ENCODE measurements around the gene PGBD4.

PGBD4 gene

GRCh38 chr15:34065941-34066340 lies 35.9 kb upstream of the PGBD4 start:
- Histone ChIP-seq H2AFZ (ENCODE audit: low read depth, low read length) (no peak overlapping the region), H3K4me2 (ENCODE audit: low read length) (no peak overlapping the region)

DNA sequence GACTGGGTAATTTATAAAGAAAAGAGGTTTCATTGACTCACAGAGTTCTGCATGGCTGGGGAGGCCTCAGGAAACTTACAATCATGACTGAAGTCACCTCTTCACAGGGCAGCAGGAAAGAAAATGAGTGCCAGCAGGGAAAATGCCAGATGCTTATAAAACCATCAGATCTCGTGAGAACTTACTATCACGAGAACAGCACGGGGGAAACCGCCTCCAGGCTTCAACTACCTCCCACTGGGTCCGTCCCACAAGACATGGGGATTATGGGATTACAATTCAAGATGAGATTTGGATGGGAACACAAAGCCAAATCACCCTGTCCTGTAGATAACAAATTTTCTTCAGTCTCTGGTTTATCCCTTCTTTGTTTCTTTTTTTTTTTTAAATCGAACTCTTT lies 31.9 kb upstream of the PGBD4 start:
- no peak overlapping the region for H3K4me2 ChIP-seq (ENCODE audit: low read length)
- no peaks in the 10 kb centered on the region for H4K20me1 ChIP-seq (ENCODE audit: insufficient read depth, low read length)
- no peak overlapping the region for H3K27ac ChIP-seq (ENCODE audit: low read length)
- H3K4me3 ChIP-seq (ENCODE audit: low read length): no peak overlapping the region
- H3K36me3 ChIP-seq (replicated peaks; ENCODE audit: low read depth, low read length): no peaks in the 10 kb centered on the region
- no peak overlapping the region for H3K9ac ChIP-seq (ENCODE audit: low read length)
- H3K79me2 ChIP-seq (ENCODE audit: low read length): no peaks in the 10 kb centered on the region
- TF ChIP-seq CTCF (IDR thresholded peaks at IDR 0.05; ENCODE audit: low read depth, low read length) (no peak), EZH2phosphoT487 (IDR thresholded peaks at IDR 0.05; ENCODE audit: low read depth) (no peak)
- H3K9me3 ChIP-seq (ENCODE audit: insufficient read depth, low read length): no peaks in the 10 kb centered on the region
- H3K4me1 ChIP-seq (ENCODE audit: low read length): no peaks in the 10 kb centered on the region
- no peaks in the 10 kb centered on the region for H3K27me3 ChIP-seq (ENCODE audit: low read depth, low read length)
- no peak overlapping the region for H2AFZ ChIP-seq (ENCODE audit: low read depth, low read length)

More at GRCh38 chr15:34065941-34066340, 35.9 kb upstream of the PGBD4 start:
- H3K4me1 ChIP-seq (ENCODE audit: low read length): no peaks in the 10 kb centered on the region
- H3K27me3 ChIP-seq (ENCODE audit: low read depth, low read length): no peaks in the 10 kb centered on the region
- no peak overlapping the region for H3K27ac ChIP-seq (ENCODE audit: low read length)
- no peaks in the 10 kb centered on the region for H3K36me3 ChIP-seq (replicated peaks; ENCODE audit: low read depth, low read length)
- H3K9ac ChIP-seq (ENCODE audit: low read length): no peak overlapping the region
- TF ChIP-seq CTCF (IDR thresholded peaks at IDR 0.05; ENCODE audit: low read depth, low read length): no peak
- no peak for TF ChIP-seq EZH2phosphoT487 (IDR thresholded peaks at IDR 0.05; ENCODE audit: low read depth)
- H4K20me1 ChIP-seq (ENCODE audit: insufficient read depth, low read length): no peaks in the 10 kb centered on the region
- no peaks in the 10 kb centered on the region for H3K79me2 ChIP-seq (ENCODE audit: low read length)
- no peak overlapping the region for H3K4me3 ChIP-seq (ENCODE audit: low read length)
- H3K9me3 ChIP-seq (ENCODE audit: insufficient read depth, low read length): no peaks in the 10 kb centered on the region

GRCh38 chr15:34076785-34077184 lies 25.1 kb upstream of the PGBD4 start:
- TF ChIP-seq CTCF (IDR thresholded peaks at IDR 0.05; ENCODE audit: low read depth, low read length) (no peak), EZH2phosphoT487 (IDR thresholded peaks at IDR 0.05; ENCODE audit: low read depth) (no peak)
- no peak overlapping the region for H3K27ac ChIP-seq (ENCODE audit: low read length)
- no peak overlapping the region for H3K9ac ChIP-seq (ENCODE audit: low read length)
- H3K27me3 ChIP-seq (ENCODE audit: low read depth, low read length): no peaks in the 10 kb centered on the region
- H3K79me2 ChIP-seq (ENCODE audit: low read length): no peaks in the 10 kb centered on the region
- H2AFZ ChIP-seq (ENCODE audit: low read depth, low read length): no peak overlapping the region
- no peak overlapping the region for H3K4me3 ChIP-seq (ENCODE audit: low read length)
- no peak overlapping the region for H3K4me2 ChIP-seq (ENCODE audit: low read length)
- H3K9me3 ChIP-seq (ENCODE audit: insufficient read depth, low read length): 0 out of 2 replicates have a peak, but pooled peaks cover 6% of the 10 kb centered on the region
- peaks cover 5% of the 10 kb centered on the region for H3K4me1 ChIP-seq (ENCODE audit: low read length)
- H4K20me1 ChIP-seq (ENCODE audit: insufficient read depth, low read length): no peaks in the 10 kb centered on the region
- peaks cover 4% of the 10 kb centered on the region for H3K36me3 ChIP-seq (replicated peaks; ENCODE audit: low read depth, low read length)

GRCh38 chr15:34078900-34079299 lies 23.0 kb upstream of the PGBD4 start:
- Histone ChIP-seq H3K36me3 (replicated peaks; ENCODE audit: low read depth, low read length) (peaks cover 4% of the 10 kb centered on the region), H3K9ac (ENCODE audit: low read length) (no peak overlapping the region), H2AFZ (ENCODE audit: low read depth, low read length) (no peak overlapping the region), H4K20me1 (ENCODE audit: insufficient read depth, low read length) (no peaks in the 10 kb centered on the region), H3K27ac (ENCODE audit: low read length) (no peak overlapping the region), H3K4me2 (ENCODE audit: low read length) (peak overlapping the region; percentile 7), H3K4me1 (ENCODE audit: low read length) (peaks cover 5% of the 10 kb centered on the region), H3K4me3 (ENCODE audit: low read length) (no peak overlapping the region), H3K79me2 (ENCODE audit: low read length) (no peaks in the 10 kb centered on the region), H3K27me3 (ENCODE audit: low read depth, low read length) (no peaks in the 10 kb centered on the region), H3K9me3 (ENCODE audit: insufficient read depth, low read length) (0 out of 2 replicates have a peak, but pooled peaks cover 6% of the 10 kb centered on the region)
- TF ChIP-seq CTCF (IDR thresholded peaks at IDR 0.05; ENCODE audit: low read depth, low read length): no peak
- no peak for TF ChIP-seq EZH2phosphoT487 (IDR thresholded peaks at IDR 0.05; ENCODE audit: low read depth)
